GM18520 (cell line): Measurements from ENCODE around the gene OAS1.

Source experiments
- ATAC-seq: cut with Tn5 transposase; IDR thresholded peaks from one replicate; pipeline ENCODE4 v1.9.1; 2021; ENCODE audit not compliant: unreplicated experiment

The OAS1 gene

DNA sequence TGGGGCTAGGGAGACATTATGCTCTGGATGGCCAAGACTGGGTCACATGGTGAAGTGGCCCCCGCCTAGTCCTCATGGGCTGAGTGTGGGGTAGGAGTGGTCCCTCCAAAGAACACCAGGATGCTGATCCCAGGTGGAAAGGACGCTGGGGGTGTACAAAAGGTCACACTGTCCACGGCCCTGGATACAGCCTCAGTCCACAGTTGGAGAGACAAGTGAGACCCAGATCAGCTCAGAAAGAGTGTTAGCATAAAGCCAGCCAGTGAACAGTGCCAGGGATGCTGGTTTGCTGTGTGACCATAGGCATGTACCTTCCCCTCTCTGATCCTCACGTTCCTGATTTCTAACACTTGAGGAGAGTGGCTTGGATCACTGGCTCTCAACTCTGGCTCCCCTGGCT is 58.2 kb downstream of the OAS1 start:
- no peak for ATAC-seq

- ATAC-seq: no peak
These were observed 58.9 kb downstream of the OAS1 start for GRCh38 chr12:112965643-112966042.

DNA sequence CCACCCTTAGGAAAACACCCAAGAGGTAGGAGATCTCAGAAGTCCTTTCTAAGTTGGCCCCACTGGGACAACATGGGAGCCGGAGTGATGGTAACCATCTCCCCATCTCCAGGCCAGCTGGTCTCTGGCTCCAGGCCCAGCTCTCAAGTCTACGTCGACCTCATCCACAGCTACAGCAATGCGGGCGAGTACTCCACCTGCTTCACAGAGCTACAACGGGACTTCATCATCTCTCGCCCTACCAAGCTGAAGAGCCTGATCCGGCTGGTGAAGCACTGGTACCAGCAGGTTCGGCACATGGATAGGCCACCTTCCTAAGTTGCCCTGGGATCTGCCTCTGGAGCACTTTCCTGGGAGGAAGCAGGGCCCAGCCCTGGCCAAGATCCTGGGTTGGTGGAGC is 60.5 kb downstream of the OAS1 start:
- no peak for ATAC-seq

- ATAC-seq: no peak
These were observed 61.1 kb downstream of the OAS1 start for GRCh38 chr12:112967858-112968257.
